Femur (tissue), 1 donor: ENCODE results near the gene MYLK4.

Source experiments
- DNase-seq: peaks from one replicate; pipeline ENCODE4 v3.0.0-alpha.2; 2017

Gene MYLK4

DNA sequence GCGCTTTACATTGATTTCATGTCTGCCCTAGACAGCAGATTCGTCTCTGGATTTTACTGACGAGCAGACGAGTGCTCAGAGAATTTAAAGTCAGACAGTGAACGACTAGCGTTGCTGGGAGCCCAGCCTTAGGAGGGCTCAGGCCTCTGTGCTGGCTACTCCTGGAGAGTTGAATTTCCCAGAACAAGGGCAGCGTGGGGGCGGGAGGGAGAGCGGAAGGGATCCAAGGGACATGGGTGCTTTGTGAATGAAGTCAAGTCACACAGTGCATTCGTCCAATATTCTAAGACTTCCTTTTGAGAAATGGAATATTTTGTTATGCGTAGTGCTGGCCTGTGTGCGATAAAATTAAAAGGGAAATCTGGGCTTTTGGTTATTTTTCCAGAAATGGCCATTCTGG lies 126.5 kb downstream of the MYLK4 start:
- no peak for DNase-seq

DNA sequence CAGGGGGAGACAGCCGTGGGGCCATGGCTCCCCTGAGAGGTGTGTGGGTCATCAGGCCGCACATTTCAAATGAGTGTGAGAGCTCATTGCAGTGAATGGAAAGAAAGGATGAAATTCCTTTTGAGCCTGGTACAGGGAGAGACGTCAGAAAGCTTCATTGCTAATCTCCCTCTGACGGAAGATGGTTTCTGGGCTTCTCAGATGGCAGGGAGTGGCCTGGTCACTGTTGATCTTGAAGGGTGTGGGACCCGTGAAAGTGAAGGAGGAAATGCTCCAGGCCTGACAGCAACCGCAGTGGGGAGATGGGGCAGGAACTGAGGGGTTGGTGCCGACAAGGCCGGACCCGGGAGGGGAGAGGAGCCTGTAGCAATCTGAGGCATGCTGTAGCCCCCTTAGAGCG lies 127.4 kb downstream of the MYLK4 start:
- no peak for DNase-seq

DNA sequence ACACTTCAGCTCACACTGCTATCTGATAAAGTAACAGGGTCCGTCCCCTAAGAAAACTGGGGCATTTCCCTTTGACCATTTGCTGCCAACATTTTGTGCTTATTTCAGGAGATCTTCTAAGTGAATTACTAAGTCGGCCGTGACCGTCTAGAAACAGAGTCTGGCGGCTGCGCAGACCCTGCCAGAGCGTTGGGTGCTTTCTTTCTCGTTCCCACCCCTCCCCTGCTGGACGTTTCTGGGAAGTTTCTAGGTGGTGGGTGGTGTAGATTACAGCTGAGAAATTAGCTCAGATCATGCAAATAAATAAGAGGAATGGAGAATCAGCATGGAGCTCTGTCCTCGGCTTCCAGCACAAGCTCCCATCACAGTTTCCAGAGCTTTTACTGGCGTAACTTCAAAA lies 128.1 kb downstream of the MYLK4 start:
- no peak for DNase-seq

DNA sequence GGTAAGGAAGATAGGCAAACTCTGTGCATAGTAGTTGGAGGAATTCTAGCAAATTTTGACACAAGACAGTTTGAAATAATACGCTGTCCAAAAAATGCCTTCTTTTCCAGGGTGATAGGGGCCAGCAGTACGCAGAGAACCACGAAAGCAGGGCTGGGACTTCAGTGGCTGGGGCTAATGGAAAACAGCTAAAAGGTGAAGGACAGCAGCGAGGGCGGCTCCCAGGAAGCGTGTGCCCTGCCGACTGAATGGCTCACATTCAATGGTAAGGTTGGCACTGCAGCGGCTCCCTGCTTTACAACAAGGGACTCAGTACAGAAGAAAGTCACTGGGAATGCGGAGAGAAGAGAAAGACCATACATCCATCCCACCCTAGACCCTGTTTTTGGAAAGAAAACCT lies 131.1 kb downstream of the MYLK4 start:
- no peak for DNase-seq

DNA sequence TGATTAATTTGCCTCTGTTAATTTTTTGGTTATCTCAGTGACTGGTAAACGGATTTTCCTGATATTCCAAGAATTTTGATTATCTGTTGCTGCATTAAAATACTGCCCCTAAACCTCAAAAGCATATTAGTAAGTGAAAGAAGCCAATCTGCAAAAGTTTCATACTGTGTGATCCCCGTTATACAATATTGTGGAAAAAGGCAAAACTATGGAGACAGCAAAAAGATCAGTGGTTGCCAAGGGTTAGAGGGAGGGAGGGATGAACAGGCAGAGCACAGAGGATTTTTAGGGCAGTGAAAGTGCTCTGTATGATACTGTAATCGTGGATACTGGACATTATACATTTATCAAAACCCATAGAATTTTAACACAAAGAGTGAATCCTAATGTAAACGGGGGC lies 133.0 kb downstream of the MYLK4 start:
- no peak for DNase-seq

DNA sequence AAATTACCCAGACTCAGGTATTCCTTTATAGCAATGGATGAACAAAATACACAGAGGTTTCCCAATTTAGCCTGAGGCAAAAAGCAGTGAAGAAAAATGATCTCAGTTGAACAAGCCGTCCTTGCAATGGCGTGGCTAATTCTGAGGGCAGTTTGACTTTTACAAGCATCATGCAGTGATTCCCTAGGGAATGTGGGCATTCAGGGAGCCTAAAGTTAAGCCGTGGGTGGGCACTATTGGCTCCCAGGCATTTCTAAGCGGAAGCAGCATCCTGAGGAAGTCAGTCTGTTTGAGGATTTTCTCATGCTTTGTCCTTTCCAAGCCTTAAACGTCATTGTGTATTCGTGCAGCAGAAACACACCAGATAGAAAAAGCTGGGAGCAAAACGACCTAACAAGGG lies 133.9 kb downstream of the MYLK4 start:
- no peak for DNase-seq

DNA sequence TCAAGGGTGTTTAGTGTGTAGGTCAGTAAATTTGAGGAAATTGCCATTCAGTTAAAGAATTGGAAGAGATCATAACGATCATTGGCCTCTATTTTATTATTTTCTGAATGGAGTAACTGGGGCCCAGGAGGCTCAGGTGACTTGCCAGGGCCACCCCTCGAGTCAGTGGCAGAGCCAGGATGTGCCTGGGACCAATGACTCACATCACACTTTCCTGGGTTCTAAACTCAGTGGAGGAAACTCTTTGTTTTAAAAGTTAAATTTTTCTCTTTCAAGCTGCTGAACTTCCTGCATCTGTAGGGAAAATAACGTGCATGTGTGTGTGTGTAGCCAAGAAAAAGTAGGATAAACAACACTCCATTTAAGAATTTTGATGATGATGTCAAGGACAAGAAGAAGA lies 135.5 kb downstream of the MYLK4 start:
- DNase-seq, result no peak

DNA sequence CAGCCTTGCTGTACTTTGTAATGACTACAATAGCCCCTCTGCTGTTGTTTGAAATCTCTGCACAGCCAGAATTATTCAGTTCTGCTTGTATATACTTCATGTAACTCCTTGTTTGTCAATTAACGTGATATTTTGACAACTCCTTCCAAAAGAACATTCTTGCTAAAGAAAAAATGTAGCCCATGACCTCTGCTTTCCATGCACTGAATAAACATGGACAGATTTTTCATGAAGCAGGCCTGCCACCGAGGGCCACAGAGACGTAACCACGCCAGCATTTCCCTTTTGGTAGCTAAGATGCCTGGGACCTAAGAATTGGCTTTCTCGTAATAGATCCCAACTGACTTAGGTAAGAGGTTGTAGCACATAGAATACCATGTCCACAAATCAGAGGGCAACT lies 135.9 kb downstream of the MYLK4 start:
- no peak for DNase-seq

DNA sequence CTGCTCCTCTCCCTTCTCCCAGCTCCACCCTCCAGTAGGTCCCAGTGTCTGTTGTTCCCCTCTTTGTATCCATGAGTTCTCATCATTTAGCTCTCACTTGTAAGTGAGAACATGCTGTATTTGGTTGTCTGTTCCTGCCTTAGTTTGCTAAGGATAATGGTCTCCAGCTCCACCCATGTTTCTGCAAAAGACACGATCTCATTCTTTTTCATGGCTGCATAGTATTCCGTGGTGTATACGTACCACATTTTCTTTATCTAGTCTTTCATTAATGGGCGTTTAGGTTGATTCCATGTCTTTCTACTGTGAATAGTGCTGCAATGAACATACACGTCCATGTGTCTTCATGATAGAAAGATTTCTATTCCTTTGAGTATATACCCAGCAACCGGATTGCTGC lies 136.6 kb downstream of the MYLK4 start:
- no peak for DNase-seq
